ENCODE data around the gene ACO2.

ACO2 gene

GRCh38 chr22:41487037-41487935 lies 18.4 kb downstream of the ACO2 start:
- peak; percentile 59 for DNase-seq (ENCODE audit: low read depth)
- no peak overlapping the region for H3K4me3 ChIP-seq (ENCODE audit: low read length)
- no peak for TF ChIP-seq CTCF (conservative IDR thresholded peaks at IDR 0.05; ENCODE audit: low read depth, low read length)

- no peak for DNase-seq (ENCODE audit: low read depth)
- H3K4me3 ChIP-seq (ENCODE audit: low read length) = no peak overlapping the region
- TF ChIP-seq CTCF (conservative IDR thresholded peaks at IDR 0.05; ENCODE audit: low read depth, low read length) = no peak
Measured at GRCh38 chr22:41488076-41488475, 19.2 kb downstream of the ACO2 start.

GRCh38 chr22:41488596-41489385 lies 19.9 kb downstream of the ACO2 start:
- no peak for TF ChIP-seq CTCF (conservative IDR thresholded peaks at IDR 0.05; ENCODE audit: low read depth, low read length)
- H3K4me3 ChIP-seq (ENCODE audit: low read length) = no peak overlapping the region
- no peak for DNase-seq (ENCODE audit: low read depth)

- H3K4me3 ChIP-seq (ENCODE audit: low read length) = no peak overlapping the region
- no peak for TF ChIP-seq CTCF (conservative IDR thresholded peaks at IDR 0.05; ENCODE audit: low read depth, low read length)
- no peak for DNase-seq (ENCODE audit: low read depth)
Measured at GRCh38 chr22:41491374-41492100, 22.6 kb downstream of the ACO2 start.

GRCh38 chr22:41498303-41498835 lies 29.5 kb downstream of the ACO2 start:
- no peak for TF ChIP-seq CTCF (conservative IDR thresholded peaks at IDR 0.05; ENCODE audit: low read depth, low read length)
- no peak for DNase-seq (ENCODE audit: low read depth)
- no peak overlapping the region for H3K4me3 ChIP-seq (ENCODE audit: low read length)

- no peak overlapping the region for H3K4me3 ChIP-seq (ENCODE audit: low read length)
- TF ChIP-seq CTCF (conservative IDR thresholded peaks at IDR 0.05; ENCODE audit: low read depth, low read length) = no peak
- DNase-seq (ENCODE audit: low read depth) = no peak
Measured at GRCh38 chr22:41499624-41500280, 30.8 kb downstream of the ACO2 start.
